Mucosa of descending colon (tissue), 3 donors: ENCODE measurements around the gene HNRNPLL. TPM values are rescaled to one million over a fixed set of nuclear protein-coding genes. Genes with fewer than 3 reads are reported as not detected.

Source experiments
- ATAC-seq: fragments of 200-7000 bp; cut with Tn5 transposase; one replicate; pipeline ENCODE4 v1.9.1; 2020; ENCODE audit warnings: mild to moderate bottlenecking, moderate library complexity
- DNase-seq, 3 donors: peaks; one replicate each; pipeline ENCODE4 v3.0.0-alpha.2; 2020
- H3K36me3 ChIP-seq: fragments of 200-600 bp; one replicate; pipeline ENCODE4 v1.8.0; 2021; ENCODE audit warnings: low read depth, mild to moderate bottlenecking
- H3K4me1 ChIP-seq: fragments of 200-600 bp; one replicate; pipeline ENCODE4 v1.8.0; 2021; ENCODE audit warnings: low read depth, mild to moderate bottlenecking
- H3K4me3 ChIP-seq: fragments of 200-600 bp; one replicate; pipeline ENCODE4 v1.8.0; 2021; ENCODE audit warnings: mild to moderate bottlenecking
- H3K9me3 ChIP-seq: fragments of 200-600 bp; one replicate; pipeline ENCODE4 v1.8.0; 2021; ENCODE audit warnings: mild to moderate bottlenecking
- CTCF ChIP-seq: fragments of 200-600 bp; IDR thresholded peaks from one replicate; pipeline ENCODE4 v1.8.0; 2022; ENCODE audit warnings: antibody characterized with exemption, mild to moderate bottlenecking
- intact Hi-C, 2 donors: fragments of 100-400 bp; cut with DNase I in 1 of 2; cut with micrococcal nuclease in 1 of 2; formaldehyde crosslinking; loops; one replicate each; pipeline versions ENCODE4 v1.11.0 to v1.11.1; 2022; cut with DNase I, micrococcal nuclease
- total RNA-seq, 3 donors: library from RNA; stranded (reverse); fragmentation: NEBNext Ultra II Directional in 2 of 3; extraction: Animal tissue kit (Norgen Biotek cat#: 25700) in 2 of 3; gene quantifications; one replicate each; pipeline versions ENCODE4 v1.2.1 to v1.2.4, GENCODE V29; 2021 to 2023
- donor health status: DM: no; HTN: no; CAD: no; lungs with moderate emphysema.
- donor health status: DM: no; HTN: no; CAD: no.
- donor health status: DM: no; HTN: yes; CAD: no.

The HNRNPLL gene
- total RNA-seq, 3 donors from 2014 or later = 45.5 to 68.2 (median 49.6) TPM

GRCh38 chr2:38517284-38517683, 85.4 kb downstream of the HNRNPLL start:
- TF ChIP-seq CTCF = no peak
- intact Hi-C loops = no loop called here
- no peak overlapping the region for H3K4me3 ChIP-seq
- DNase-seq (no peak), ATAC-seq (no peak)
- H3K9me3 ChIP-seq = no peaks in the 10 kb centered on the region
- H3K4me1 ChIP-seq = no peaks in the 10 kb centered on the region
- no peaks in the 10 kb centered on the region for H3K36me3 ChIP-seq

GRCh38 chr2:38516526-38516925, 86.2 kb downstream of the HNRNPLL start:
- ATAC-seq = no peak
- H3K4me1 ChIP-seq = no peaks in the 10 kb centered on the region

GRCh38 chr2:38516122-38516521, 86.6 kb downstream of the HNRNPLL start:
- ATAC-seq (no peak), DNase-seq (no peak)
- no peaks in the 10 kb centered on the region for H3K4me1 ChIP-seq
- intact Hi-C loops = no loop called here
- no peak for TF ChIP-seq CTCF
- H3K36me3 ChIP-seq = no peaks in the 10 kb centered on the region
- no peak overlapping the region for H3K4me3 ChIP-seq
- H3K9me3 ChIP-seq = no peaks in the 10 kb centered on the region

More at GRCh38 chr2:38516526-38516925, 86.2 kb downstream of the HNRNPLL start:
- intact Hi-C loops = no loop called here
- no peak for DNase-seq
- H3K9me3 ChIP-seq = no peaks in the 10 kb centered on the region
- TF ChIP-seq CTCF = no peak
- no peaks in the 10 kb centered on the region for H3K36me3 ChIP-seq
- no peak overlapping the region for H3K4me3 ChIP-seq

- Histone ChIP-seq H3K4me3 (no peak overlapping the region), H3K36me3 (no peaks in the 10 kb centered on the region), H3K4me1 (no peaks in the 10 kb centered on the region), H3K9me3 (no peaks in the 10 kb centered on the region)
- intact Hi-C loops = no loop called here
- TF ChIP-seq CTCF = no peak
- no peak for DNase-seq
- peak; percentile 57 for ATAC-seq
Measured at GRCh38 chr2:38515155-38516074, 87.3 kb downstream of the HNRNPLL start.

GRCh38 chr2:38514603-38515154, 88.0 kb downstream of the HNRNPLL start:
- ATAC-seq (no peak), DNase-seq (no peak)
- no peak for TF ChIP-seq CTCF
- H3K36me3 ChIP-seq = no peaks in the 10 kb centered on the region
- no peaks in the 10 kb centered on the region for H3K9me3 ChIP-seq
- no peak overlapping the region for H3K4me3 ChIP-seq
- intact Hi-C loops = no loop called here
- no peaks in the 10 kb centered on the region for H3K4me1 ChIP-seq
